Measurements from ENCODE around the gene CRACR2B.

The CRACR2B gene

GRCh38 chr11:827146-827896, 398 bp upstream of the CRACR2B start:
- no peak for DNase-seq

GRCh38 chr11:828506-829175, 922 bp downstream of the CRACR2B start:
- DNase-seq: no peak

GRCh38 chr11:829176-829846, 1.6 kb downstream of the CRACR2B start:
- DNase-seq: no peak

- no peak for DNase-seq
Measured at GRCh38 chr11:829847-830294, 2.2 kb downstream of the CRACR2B start.

GRCh38 chr11:830295-831117, 2.8 kb downstream of the CRACR2B start:
- peak; percentile 72 for DNase-seq

GRCh38 chr11:831118-831864, 3.6 kb downstream of the CRACR2B start:
- DNase-seq: no peak

GRCh38 chr11:831961-832528, 4.3 kb downstream of the CRACR2B start:
- DNase-seq: no peak

- no peak for DNase-seq
Measured at GRCh38 chr11:832529-833113, 4.9 kb downstream of the CRACR2B start, which contains the start of gene CD151. Gene CD151, plus strand, starts transcription at chr11:832952. Its CDS starts 3,118 bp downstream, at chr11:836070.

- DNase-seq: no peak
Measured at GRCh38 chr11:833114-833791, 5.5 kb downstream of the CRACR2B start.

- no peak for DNase-seq
Measured at GRCh38 chr11:833849-834311, 6.2 kb downstream of the CRACR2B start.

- DNase-seq: no peak
Measured at GRCh38 chr11:834371-835316, 6.9 kb downstream of the CRACR2B start.

- no peak for DNase-seq
Measured at GRCh38 chr11:836274-836673, 8.6 kb downstream of the CRACR2B start.

GRCh38 chr11:836700-837099, 9.0 kb downstream of the CRACR2B start:
- no peak for DNase-seq

- DNase-seq: no peak
Measured at GRCh38 chr11:837189-837989, 9.7 kb downstream of the CRACR2B start.

GRCh38 chr11:837990-838307, 10.2 kb downstream of the CRACR2B start:
- no peak for DNase-seq

GRCh38 chr11:838441-839279, 10.9 kb downstream of the CRACR2B start:
- DNase-seq: no peak

- no peak for DNase-seq
Measured at GRCh38 chr11:839280-839623, 11.5 kb downstream of the CRACR2B start.

Data from NCI-H2029 (cell line).